Cardiac muscle cell (in vitro differentiated cells and primary cell): ENCODE measurements around the gene CDKN2C. TPM values are rescaled to one million over a fixed set of nuclear protein-coding genes. Genes with fewer than 3 reads are reported as not detected.

ENCODE experiments used
- DNase-seq, 2 donors: peaks; one replicate each; pipeline versions ENCODE4 v3.0.0 to v3.0.0-alpha.2; 2010 to 2017; ENCODE audit warnings: low read depth in 1 of 2, low spot score in 1 of 2
- H3K27ac ChIP-seq: fragments of 200-600 bp; sonication (generic); 2 replicates; pipeline ENCODE4 v1.5.1; 2016
- H3K27me3 ChIP-seq: fragments of 200-600 bp; sonication (generic); 2 replicates; pipeline ENCODE4 v1.6.0; 2016; ENCODE audit warnings: control low read depth
- H3K36me3 ChIP-seq: fragments of 200-600 bp; sonication (generic); 2 replicates; pipeline ENCODE4 v1.5.1; 2016; ENCODE audit warnings: control low read depth
- H3K4me1 ChIP-seq: fragments of 200-600 bp; sonication (generic); 2 replicates; pipeline ENCODE4 v1.8.1; 2017; ENCODE audit warnings: low read depth, mild to moderate bottlenecking, mixed run types
- H3K4me3 ChIP-seq: fragments of 200-600 bp; sonication (generic); 2 replicates; pipeline ENCODE4 v1.5.1; 2016; ENCODE audit warnings: mild to moderate bottlenecking
- H3K9me3 ChIP-seq: fragments of 200-600 bp; sonication (generic); 2 replicates; pipeline ENCODE4 v1.5.1; 2017; ENCODE audit warnings: low read depth, mild to moderate bottlenecking, control low read depth
- CTCF ChIP-seq: IDR thresholded peaks from 2 replicates; pipeline ENCODE4 v1.5.1; 2012; ENCODE audit warnings: low read depth, mild to moderate bottlenecking, low read length
- polyA plus RNA-seq: library from polyadenylated mRNA; unstranded; fragments of >200 nt; fragmentation: Nextera tagmentation; extraction: Ambion mirVana; gene quantifications from 2 replicates; pipeline ENCODE4 v1.2.1, GENCODE V29; 2016
- total RNA-seq: library from RNA; depleted of rRNA; stranded (reverse); fragments of >200 nt; gene quantifications from 2 replicates; pipeline ENCODE4 v1.2.3, GENCODE V29; 2016

The CDKN2C gene
- total and polyA plus RNA-seq, 2 experiments from 2014 or later, result 0.54 to 5.5 TPM

GRCh38 chr1:50968158-50968820 lies 1.8 kb upstream of the CDKN2C start:
- Histone ChIP-seq H3K4me1 (no peaks in the 10 kb centered on the region), H3K27ac (peak overlapping the region; percentile 7), H3K36me3 (no peaks in the 10 kb centered on the region), H3K27me3 (peaks cover 93% of the 10 kb centered on the region), H3K4me3 (peak overlapping the region; percentile 58), H3K9me3 (no peaks in the 10 kb centered on the region)
- TF ChIP-seq CTCF, result peak; percentile 48
- DNase-seq, result peak; percentile 88 to 96

- H3K27me3 ChIP-seq, result peaks cover 94% of the 10 kb centered on the region
These were observed 1.0 kb upstream of the CDKN2C start for GRCh38 chr1:50968821-50969610.

GRCh38 chr1:50970509-50970887 lies 453 bp downstream of the CDKN2C start:
- H3K4me1 ChIP-seq, result no peaks in the 10 kb centered on the region
- no peak for DNase-seq
- no peak overlapping the region for H3K27ac ChIP-seq
- H3K4me3 ChIP-seq, result no peak overlapping the region
- peaks cover 94% of the 10 kb centered on the region for H3K27me3 ChIP-seq
- H3K9me3 ChIP-seq, result no peaks in the 10 kb centered on the region
- H3K36me3 ChIP-seq, result no peaks in the 10 kb centered on the region
- no peak for TF ChIP-seq CTCF

More at GRCh38 chr1:50968821-50969610, 1.0 kb upstream of the CDKN2C start:
- Histone ChIP-seq H3K4me3 (peak overlapping the region; percentile 58), H3K36me3 (no peaks in the 10 kb centered on the region), H3K27ac (no peak overlapping the region), H3K9me3 (no peaks in the 10 kb centered on the region), H3K4me1 (no peaks in the 10 kb centered on the region)
- DNase-seq, result peak in 1 of 2 donors; percentile 54
- TF ChIP-seq CTCF, result no peak

GRCh38 chr1:50970931-50971582 lies 1.0 kb downstream of the CDKN2C start:
- H3K4me1 ChIP-seq, result no peaks in the 10 kb centered on the region
- no peak overlapping the region for H3K27ac ChIP-seq
- H3K4me3 ChIP-seq, result no peak overlapping the region
- no peaks in the 10 kb centered on the region for H3K9me3 ChIP-seq
- H3K36me3 ChIP-seq, result no peaks in the 10 kb centered on the region
- H3K27me3 ChIP-seq, result peaks cover 94% of the 10 kb centered on the region
- no peak for DNase-seq
- TF ChIP-seq CTCF, result no peak

- no peak for DNase-seq
- Histone ChIP-seq H3K27me3 (peaks cover 94% of the 10 kb centered on the region), H3K9me3 (no peaks in the 10 kb centered on the region)
These were observed 1.8 kb downstream of the CDKN2C start for GRCh38 chr1:50971748-50972305.

More at GRCh38 chr1:50971748-50972305, 1.8 kb downstream of the CDKN2C start:
- Histone ChIP-seq H3K4me3 (no peak overlapping the region), H3K36me3 (no peaks in the 10 kb centered on the region), H3K27ac (no peak overlapping the region), H3K4me1 (no peaks in the 10 kb centered on the region)
- no peak for TF ChIP-seq CTCF
